ENCODE data around the gene TMCO4.

GRCh38 chr1:19734056-19734455 is 65.7 kb downstream of the TMCO4 start:
- no peak for TF ChIP-seq POLR2AphosphoS5 (IDR thresholded peaks at IDR 0.05)
- no peak for TF ChIP-seq POLR2A (IDR thresholded peaks at IDR 0.05)

Data from transverse colon (tissue), 3 donors.